Activated T-cell treated with anti-CD3 and anti-CD28 coated beads, Interleukin-2, amount 50 U/mL, for 4 hours (primary cell): ENCODE results near the gene ZBTB44. TPM values are rescaled to one million over a fixed set of nuclear protein-coding genes. Genes with fewer than 3 reads are reported as not detected.

Experiments
- ATAC-seq, 2 donors: fragments of 200-7000 bp; cut with Tn5 transposase; one replicate each; pipeline ENCODE4 v1.10.0; 2021
- DNase-seq: peaks from one replicate; pipeline ENCODE4 v3.0.0-alpha.2; 2020
- H3K27me3 Mint-ChIP-seq: one replicate; pipeline ENCODE4 v1.8.0; 2021; ENCODE audit warnings: low read depth, mixed read lengths
- H3K36me3 Mint-ChIP-seq: one replicate; pipeline ENCODE4 v1.8.0; 2022; ENCODE audit warnings: mixed read lengths; ENCODE audit not compliant: insufficient read depth
- H3K4me1 Mint-ChIP-seq: one replicate; pipeline ENCODE4 v1.8.0; 2021; ENCODE audit warnings: low read depth, mixed read lengths
- H3K4me3 Mint-ChIP-seq: one replicate; pipeline ENCODE4 v1.8.0; 2021; ENCODE audit warnings: mild to moderate bottlenecking, moderate library complexity, mixed read lengths
- H3K9me3 Mint-ChIP-seq: one replicate; pipeline ENCODE4 v1.8.0; 2021; ENCODE audit warnings: mixed read lengths
- total RNA-seq, 3 donors: library from RNA; stranded (reverse); gene quantifications; one replicate each; pipeline ENCODE4 v1.2.1, GENCODE V29; 2021

The ZBTB44 gene
- total RNA-seq, 3 donors from 2014 or later, result 31.6 to 32.7 (median 31.6) TPM

DNA sequence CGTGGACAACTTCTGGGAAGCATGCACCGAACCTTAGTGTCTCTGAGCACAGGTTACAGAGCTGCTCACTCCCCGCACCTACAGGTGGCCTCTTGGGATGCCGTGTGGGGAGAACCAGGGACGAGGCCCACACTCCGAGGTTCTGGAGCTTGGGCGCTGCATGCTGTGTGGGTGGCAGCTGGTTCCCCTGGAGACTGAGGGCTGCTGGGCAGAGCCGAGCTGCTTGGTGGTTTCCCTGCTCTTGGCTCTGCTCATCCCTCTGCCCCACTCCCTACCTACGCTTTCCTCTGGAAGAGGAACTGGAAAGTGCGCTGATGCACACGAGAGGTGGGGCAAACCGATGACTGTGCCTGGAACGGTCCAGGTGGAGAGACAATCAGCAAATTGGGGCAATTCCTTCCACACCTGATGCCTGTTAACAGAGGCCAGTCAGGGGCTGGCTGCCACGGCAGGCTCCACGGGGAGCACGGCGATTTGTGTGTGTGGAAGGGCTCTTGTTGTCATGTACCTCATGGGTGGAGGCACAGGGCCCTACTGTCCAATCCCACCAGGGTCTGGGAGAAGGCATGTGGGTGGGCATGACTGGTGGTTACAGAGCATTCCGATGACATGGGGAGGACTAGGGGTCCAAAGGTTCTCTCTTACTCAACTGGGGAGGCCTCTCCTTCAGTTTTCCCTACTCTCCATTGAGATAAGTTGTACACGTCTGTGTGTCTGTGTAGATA, 94.2 kb downstream of the ZBTB44 start:
- H3K36me3 Mint-ChIP-seq, result no peaks in the 10 kb centered on the region
- H3K4me1 Mint-ChIP-seq, result peaks cover 10% of the 10 kb centered on the region
- DNase-seq (no peak), ATAC-seq (no peak)
- H3K9me3 Mint-ChIP-seq, result no peaks in the 10 kb centered on the region
- H3K4me3 Mint-ChIP-seq, result no peak overlapping the region
- H3K27me3 Mint-ChIP-seq, result no peaks in the 10 kb centered on the region

DNA sequence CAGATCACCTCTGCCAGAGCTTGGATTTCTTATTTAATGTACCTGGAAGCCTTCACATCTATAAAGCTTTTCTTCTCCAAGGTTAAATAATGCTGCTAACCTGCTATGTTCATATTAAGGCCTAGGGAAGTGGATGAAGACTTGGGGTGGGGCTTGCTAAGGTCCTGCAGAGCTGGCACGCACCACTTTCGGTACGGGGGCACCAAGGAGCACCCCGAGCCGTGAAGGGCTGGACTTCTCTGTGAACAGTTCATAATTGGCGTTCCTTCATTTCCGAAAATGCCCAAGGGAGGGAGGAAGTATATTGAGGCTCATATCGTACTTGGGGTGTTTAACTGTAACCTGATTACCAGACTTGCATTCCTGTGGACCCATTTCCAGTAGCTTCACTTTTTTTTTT, 95.6 kb downstream of the ZBTB44 start:
- Mint-ChIP-seq H3K36me3 (no peaks in the 10 kb centered on the region), H3K4me1 (peaks cover 10% of the 10 kb centered on the region), H3K27me3 (no peaks in the 10 kb centered on the region), H3K4me3 (no peak overlapping the region), H3K9me3 (no peaks in the 10 kb centered on the region)
- ATAC-seq, result no peak
- no peak for DNase-seq

DNA sequence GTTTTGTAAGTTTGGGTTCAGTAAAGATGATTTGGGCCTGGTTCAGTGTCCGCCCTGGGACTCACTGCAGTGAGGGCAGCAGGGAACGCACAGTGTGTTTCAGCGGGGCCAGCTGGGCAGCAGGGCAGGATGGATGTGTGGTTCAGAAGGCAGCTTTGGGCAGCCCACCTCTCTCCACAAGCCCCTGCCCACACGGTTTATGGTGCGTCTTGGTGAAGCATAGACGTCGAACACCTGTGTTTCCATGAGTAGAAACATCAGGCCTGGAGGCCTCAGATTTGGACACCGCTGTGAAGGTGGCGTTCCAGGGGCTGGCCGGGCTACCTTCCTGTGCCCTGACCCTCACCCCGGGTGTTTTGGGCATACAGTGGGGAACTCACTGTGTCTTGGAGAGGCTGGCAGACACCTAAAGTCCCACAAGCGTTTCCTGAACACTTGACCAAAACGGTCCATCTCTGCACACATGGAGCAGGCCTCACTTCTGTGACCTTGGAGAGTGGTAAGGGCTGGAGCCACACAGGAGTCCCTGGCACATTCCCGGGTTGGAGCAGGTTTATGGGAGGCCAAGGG, 96.1 kb downstream of the ZBTB44 start:
- Mint-ChIP-seq H3K9me3 (no peaks in the 10 kb centered on the region), H3K36me3 (no peaks in the 10 kb centered on the region), H3K4me1 (peaks cover 6% of the 10 kb centered on the region), H3K4me3 (no peak overlapping the region), H3K27me3 (no peaks in the 10 kb centered on the region)
- ATAC-seq (no peak), DNase-seq (no peak)

DNA sequence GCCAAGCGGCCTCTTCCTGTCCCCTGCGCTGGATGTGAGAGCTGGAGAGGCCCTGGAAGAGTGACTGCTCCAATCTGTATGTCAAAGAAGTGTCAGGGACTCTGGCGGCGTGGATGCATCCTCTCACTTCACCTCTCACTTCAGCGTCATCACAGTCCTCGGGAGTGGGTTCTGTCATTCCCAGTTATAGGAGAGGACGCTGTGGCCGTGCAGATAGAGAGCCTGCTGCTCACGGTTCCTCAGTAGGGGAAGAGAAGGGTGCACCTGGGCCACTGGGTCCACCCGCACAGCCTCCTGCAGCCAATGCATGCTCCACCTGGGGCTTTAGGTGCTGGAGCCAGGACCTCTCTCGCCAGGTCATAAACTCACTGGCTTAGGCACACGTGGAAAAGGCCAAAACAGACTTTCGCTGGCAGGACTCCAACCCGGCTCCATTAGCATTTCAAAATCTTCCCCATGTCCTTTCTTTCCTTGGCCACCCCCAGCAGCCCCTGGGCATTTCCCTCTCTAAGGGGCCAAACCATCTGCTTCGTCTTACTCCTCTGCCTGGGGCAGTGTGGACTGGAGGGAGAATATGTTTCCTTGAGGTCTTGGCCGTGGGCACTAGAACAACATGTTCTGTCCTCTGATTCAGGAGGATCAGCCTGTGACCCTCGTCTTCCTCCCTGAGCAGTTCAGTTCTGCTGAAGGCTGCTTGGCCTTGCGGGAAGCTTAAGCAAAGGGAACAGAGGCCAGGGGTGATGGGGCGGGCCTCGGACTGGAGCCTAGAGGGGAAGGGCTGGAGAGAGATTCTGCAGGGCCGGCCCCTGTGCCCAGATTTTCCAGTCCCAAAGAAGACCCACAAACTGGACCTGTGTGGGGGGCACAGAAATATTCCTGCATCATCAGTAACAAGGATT, 97.3 kb downstream of the ZBTB44 start:
- no peaks in the 10 kb centered on the region for H3K27me3 Mint-ChIP-seq
- ATAC-seq, result no peak
- no peak for DNase-seq
- no peaks in the 10 kb centered on the region for H3K36me3 Mint-ChIP-seq
- no peaks in the 10 kb centered on the region for H3K9me3 Mint-ChIP-seq
- no peak overlapping the region for H3K4me3 Mint-ChIP-seq
- no peaks in the 10 kb centered on the region for H3K4me1 Mint-ChIP-seq

DNA sequence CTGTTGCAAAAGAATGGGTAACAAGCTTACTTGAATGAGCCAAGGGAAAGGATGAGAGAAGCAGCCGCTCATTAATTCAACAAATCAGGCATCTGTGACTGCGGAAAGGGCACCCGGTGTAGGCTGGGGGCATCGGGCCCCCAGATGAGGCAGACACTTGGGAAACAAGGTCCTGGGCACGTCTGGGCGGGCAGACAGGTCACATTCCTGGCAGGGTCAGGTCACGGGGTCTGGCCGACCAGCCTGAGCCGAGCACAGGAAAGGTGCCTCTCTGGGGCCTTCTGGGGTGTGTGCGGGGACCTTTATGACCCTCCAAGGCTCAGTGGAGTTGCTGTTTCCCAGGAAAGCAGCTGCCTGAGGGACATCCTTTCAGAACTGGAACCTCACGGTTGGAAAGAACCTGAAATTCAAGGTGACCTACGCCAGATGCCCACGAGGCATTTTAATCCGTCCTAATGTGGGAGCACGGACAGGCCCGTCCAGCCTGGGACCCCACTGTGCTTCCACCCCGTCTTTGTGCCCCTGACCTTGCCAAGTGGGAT, 98.1 kb downstream of the ZBTB44 start:
- Mint-ChIP-seq H3K27me3 (peaks cover under 1% of the 10 kb centered on the region), H3K36me3 (no peaks in the 10 kb centered on the region), H3K4me3 (no peak overlapping the region), H3K4me1 (no peaks in the 10 kb centered on the region), H3K9me3 (no peaks in the 10 kb centered on the region)
- no peak for DNase-seq
- no peak for ATAC-seq

DNA sequence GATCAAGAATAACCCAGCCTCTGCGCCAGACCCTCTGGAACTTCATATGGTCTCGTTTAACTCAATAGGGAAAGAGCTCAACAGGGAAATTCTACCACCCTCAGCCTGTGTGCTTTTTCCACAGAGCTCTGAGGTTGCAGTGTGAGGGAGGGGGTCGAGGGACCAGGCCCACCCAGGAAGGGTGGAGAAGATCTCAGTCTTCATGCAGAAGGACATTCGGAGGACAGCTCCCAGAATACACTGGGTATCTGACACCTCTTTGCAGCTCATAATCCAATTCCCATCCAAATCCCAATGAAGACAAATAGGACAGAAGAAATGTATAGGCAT, 98.5 kb downstream of the ZBTB44 start:
- H3K9me3 Mint-ChIP-seq, result no peaks in the 10 kb centered on the region
- H3K4me3 Mint-ChIP-seq, result no peak overlapping the region
- ATAC-seq (no peak), DNase-seq (no peak)
- H3K4me1 Mint-ChIP-seq, result no peaks in the 10 kb centered on the region
- H3K27me3 Mint-ChIP-seq, result peaks cover 2% of the 10 kb centered on the region
- no peaks in the 10 kb centered on the region for H3K36me3 Mint-ChIP-seq

DNA sequence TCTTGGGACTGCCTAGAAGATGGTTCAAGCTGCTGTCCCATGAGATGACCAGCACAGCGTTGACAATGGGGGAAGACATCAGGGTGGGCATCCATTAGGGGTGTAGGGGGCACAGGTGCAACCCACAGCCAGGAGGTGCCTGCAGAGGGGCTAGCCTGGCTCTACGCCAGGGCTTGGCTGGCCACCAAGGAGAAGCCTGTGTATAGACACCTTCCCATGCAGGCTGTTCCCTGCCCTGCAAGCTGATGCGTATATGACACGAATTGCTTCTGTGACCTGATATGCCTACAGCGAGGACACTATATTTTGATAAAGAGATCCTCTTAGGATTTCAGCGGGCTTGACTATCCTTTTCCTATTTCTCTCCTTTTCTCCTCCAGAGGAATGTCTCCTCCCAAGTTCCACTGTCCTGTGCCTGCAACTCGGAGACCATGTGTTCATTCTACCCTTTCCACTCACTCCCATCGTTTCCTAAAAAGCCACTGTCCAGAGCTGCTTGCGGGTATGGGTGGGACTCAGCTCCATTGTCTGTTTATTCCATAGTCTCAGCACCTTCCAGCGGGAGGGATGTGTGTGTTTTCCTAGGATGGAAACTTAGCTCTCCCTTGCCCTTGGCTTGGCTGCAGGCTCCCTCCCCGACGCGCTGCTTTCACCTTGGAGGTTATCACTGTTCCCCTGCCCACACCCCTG, 99.0 kb downstream of the ZBTB44 start:
- DNase-seq (no peak), ATAC-seq (no peak)
- H3K9me3 Mint-ChIP-seq, result no peaks in the 10 kb centered on the region
- H3K4me3 Mint-ChIP-seq, result no peak overlapping the region
- peaks cover 2% of the 10 kb centered on the region for H3K27me3 Mint-ChIP-seq
- no peaks in the 10 kb centered on the region for H3K4me1 Mint-ChIP-seq
- no peaks in the 10 kb centered on the region for H3K36me3 Mint-ChIP-seq

DNA sequence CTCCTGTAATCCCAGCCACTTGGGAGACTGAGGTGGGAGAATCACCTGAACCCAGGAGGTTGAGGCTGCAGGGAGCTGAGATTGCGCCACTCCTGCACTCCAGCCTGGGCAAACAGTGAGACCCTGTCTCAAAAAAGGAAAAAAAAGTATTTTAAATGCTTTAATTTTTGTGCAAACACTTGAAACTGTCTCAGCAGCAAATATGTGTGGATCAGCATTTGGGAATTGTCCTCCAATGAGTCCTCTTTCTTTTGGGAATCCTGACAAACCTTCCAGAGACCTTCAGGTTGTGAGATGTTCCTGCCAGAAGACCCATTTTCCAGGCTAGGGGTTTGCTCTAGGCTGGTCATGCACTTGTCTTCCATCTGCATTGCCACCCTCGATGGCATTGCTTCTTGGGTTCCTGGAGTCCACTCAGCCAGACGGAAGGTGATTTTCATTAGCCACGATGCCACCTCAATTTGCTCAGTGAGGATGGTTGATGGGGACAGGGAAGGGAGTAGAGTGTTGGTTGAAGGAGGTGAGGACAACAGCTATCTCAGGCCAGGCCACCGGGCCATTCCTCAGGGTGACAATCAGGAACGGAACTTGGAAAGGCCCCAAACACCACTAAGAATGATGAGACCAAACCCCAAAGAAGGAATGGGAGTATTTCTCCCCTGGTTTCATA, 99.7 kb downstream of the ZBTB44 start:
- Mint-ChIP-seq H3K4me3 (no peak overlapping the region), H3K36me3 (no peaks in the 10 kb centered on the region), H3K4me1 (no peaks in the 10 kb centered on the region), H3K9me3 (no peaks in the 10 kb centered on the region), H3K27me3 (peaks cover 4% of the 10 kb centered on the region)
- DNase-seq (no peak), ATAC-seq (no peak)

DNA sequence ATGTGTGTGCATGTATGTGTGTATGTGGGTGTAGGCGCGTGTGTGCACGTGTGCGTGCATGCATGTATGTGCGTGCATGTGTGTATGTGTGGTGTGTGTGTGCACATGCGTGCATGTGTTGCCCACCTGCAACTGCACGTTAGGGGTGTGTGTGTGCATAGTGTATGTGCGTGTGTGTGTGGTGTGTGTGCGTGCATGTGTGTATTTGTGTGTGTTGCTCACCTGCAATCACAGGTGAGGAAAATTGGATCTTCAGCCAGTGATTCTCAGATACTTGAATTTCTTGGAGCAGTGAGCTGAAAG, 100.8 kb downstream of the ZBTB44 start:
- no peaks in the 10 kb centered on the region for H3K4me1 Mint-ChIP-seq
- no peaks in the 10 kb centered on the region for H3K9me3 Mint-ChIP-seq
- H3K36me3 Mint-ChIP-seq, result no peaks in the 10 kb centered on the region
- H3K4me3 Mint-ChIP-seq, result no peak overlapping the region
- ATAC-seq (no peak), DNase-seq (no peak)
- peaks cover 4% of the 10 kb centered on the region for H3K27me3 Mint-ChIP-seq

DNA sequence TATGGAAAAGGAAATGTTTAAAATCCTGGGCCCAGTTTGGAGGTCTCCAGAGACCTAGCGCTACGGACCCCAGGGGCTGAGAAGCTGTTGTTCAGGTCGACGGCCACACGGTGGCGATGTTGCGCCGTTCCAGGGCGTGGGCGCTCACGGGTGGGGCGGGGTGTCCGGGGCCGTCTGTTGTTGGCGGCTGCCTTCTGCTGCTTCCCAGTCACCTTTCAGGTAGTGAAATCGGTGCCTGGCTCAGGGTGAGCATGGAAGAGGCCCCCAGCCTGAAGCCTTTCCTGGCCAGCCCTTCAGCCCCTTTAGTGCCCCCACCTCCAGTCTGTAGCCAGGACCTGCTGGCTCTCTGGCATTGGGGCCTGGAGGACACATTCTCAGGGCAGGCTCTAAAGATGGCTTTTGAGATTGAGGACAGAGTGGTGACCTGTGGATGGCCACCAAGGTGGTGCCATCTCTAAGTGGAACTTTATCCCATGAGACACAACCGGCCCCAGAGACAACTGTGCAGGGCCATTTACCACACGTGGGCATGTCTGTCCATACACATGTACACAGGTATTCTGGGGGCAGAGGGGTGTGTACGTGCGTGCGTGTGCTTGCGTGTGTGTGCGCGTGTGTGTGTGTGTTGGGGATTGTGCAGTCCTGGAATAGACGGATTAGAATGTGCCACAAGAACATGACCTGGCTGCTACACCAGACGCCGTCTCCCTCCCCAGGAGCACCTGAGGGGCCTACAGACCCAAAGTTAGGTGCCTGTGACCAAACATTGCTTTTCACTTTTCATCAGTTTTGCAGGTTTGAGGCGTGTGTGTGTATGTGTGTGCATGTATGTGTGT, 101.4 kb downstream of the ZBTB44 start:
- Mint-ChIP-seq H3K4me1 (no peaks in the 10 kb centered on the region), H3K36me3 (no peaks in the 10 kb centered on the region), H3K9me3 (no peaks in the 10 kb centered on the region), H3K27me3 (peaks cover 4% of the 10 kb centered on the region), H3K4me3 (no peak overlapping the region)
- DNase-seq (peak; percentile 72), ATAC-seq (peak; percentile 79 to 91)

DNA sequence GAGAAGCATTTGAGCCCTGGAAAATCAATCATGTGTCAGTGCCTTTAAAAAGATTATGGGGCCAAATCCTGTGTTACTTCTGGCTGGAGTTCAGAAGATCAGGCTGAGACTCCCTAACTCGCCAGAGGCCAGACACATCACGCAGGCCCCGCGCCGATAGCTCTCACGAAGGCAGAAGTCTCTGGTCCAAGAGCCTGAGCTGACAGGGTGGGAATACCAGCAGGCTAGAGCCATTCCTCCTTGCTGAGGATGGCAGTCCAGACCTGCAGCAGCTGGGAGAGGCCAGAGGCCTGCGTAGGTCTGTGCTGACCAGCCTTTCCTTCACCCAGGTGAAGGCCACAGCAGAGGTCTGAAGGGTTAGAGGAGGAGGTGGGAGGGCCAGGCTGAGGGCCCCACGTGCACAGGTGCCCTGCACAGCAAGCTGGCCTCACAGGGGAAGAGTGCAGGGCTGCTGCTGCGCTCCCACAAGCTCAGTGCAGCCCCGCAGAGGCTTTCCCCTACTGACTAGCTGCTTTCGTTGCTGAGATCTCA, 102.2 kb downstream of the ZBTB44 start:
- Mint-ChIP-seq H3K9me3 (no peaks in the 10 kb centered on the region), H3K36me3 (no peaks in the 10 kb centered on the region), H3K27me3 (peaks cover 4% of the 10 kb centered on the region), H3K4me1 (no peaks in the 10 kb centered on the region), H3K4me3 (no peak overlapping the region)
- no peak for DNase-seq
- ATAC-seq, result no peak

DNA sequence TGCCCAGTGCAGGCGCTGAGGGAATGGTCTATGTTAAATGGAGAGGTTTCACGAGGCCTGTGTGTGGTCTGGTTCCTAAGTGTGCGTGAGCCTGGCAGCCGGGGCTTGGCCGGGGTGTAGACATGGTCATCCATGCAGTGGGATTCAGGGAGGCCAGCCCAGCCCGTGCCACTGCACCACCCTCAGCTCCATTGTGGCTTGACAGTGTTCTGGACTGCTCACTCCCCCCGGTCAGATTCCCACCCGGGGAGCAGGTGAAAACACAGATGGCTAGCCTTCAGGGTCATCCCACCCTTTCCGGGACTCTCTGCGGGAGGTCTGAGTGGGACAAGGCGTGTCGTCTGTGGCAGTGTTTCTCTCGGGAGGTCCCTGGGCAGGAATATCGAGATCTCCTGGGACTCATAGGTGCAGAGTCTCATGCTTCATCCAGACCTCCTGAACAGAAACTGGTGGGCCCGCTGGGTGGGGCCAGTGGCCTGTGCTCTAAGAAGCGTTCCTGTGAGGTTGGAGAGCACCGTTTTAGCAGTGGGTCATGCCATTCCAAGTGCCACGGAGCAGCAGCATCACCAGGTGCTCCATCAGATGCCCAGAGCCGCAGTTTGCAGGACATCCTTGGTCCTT, 102.8 kb downstream of the ZBTB44 start:
- H3K4me3 Mint-ChIP-seq, result no peak overlapping the region
- H3K27me3 Mint-ChIP-seq, result peaks cover 4% of the 10 kb centered on the region
- no peak for DNase-seq
- ATAC-seq, result no peak
- no peaks in the 10 kb centered on the region for H3K9me3 Mint-ChIP-seq
- H3K36me3 Mint-ChIP-seq, result no peaks in the 10 kb centered on the region
- H3K4me1 Mint-ChIP-seq, result no peaks in the 10 kb centered on the region

DNA sequence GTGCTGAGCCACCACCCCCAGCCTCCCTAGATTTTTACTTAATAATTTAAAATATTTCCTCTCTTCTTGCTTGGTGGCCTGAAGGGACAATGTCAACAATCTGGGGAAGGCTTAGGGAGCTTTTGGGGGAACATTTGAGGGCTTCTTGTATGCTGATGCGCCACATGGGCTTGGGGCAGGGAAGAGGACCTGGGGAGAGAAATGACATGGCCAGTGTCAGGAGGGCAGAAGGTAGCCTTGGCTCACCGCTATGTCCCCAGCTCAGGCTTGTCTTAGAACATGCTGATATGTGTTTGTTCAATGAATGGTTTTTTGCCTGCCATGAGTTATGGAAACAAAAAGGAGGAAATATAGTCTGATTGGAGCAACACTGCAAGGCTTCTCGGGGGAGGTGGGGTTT, 103.6 kb downstream of the ZBTB44 start:
- no peaks in the 10 kb centered on the region for H3K4me1 Mint-ChIP-seq
- H3K9me3 Mint-ChIP-seq, result no peaks in the 10 kb centered on the region
- H3K4me3 Mint-ChIP-seq, result no peak overlapping the region
- no peak for DNase-seq
- no peaks in the 10 kb centered on the region for H3K36me3 Mint-ChIP-seq
- no peak for ATAC-seq
- H3K27me3 Mint-ChIP-seq, result peaks cover 4% of the 10 kb centered on the region
